Neutrophil (primary cell): ENCODE measurements around the gene OR2V2.
"Not testable (repeated sequence)": the region's sequence is repeated elsewhere in the genome, so short reads cannot be mapped to it uniquely, and the experiment has no call there.

ENCODE experiments used
- H3K27ac ChIP-seq: fragments of 200-600 bp; sonication (generic); 2 replicates; pipeline ENCODE4 v1.5.1; 2016; ENCODE audit warnings: mild to moderate bottlenecking, moderate library complexity
- H3K27me3 ChIP-seq: fragments of 200-600 bp; sonication (generic); 2 replicates; pipeline ENCODE4 v1.6.0; 2016; ENCODE audit warnings: mild to moderate bottlenecking
- H3K36me3 ChIP-seq: fragments of 200-600 bp; sonication (generic); 2 replicates; pipeline ENCODE4 v1.5.1; 2017
- H3K4me1 ChIP-seq, 2 experiments: fragments of 200-600 bp in 1 of 2; sonication (generic) in 1 of 2; 1 replicate in 1 of 2; 2 replicates in 1 of 2; pipeline versions ENCODE4 v1.5.1 to v1.6.1; 2013 to 2016; ENCODE audit warnings: low read depth in 1 of 2, low read length in 1 of 2, mild to moderate bottlenecking in 1 of 2, moderate library complexity in 1 of 2; ENCODE audit not compliant: control insufficient read depth in 1 of 2, insufficient read depth in 1 of 2
- H3K4me3 ChIP-seq, 2 experiments: fragments of 200-600 bp in 1 of 2; sonication (generic) in 1 of 2; 1 replicate in 1 of 2; 2 replicates in 1 of 2; pipeline ENCODE4 v1.5.1; 2013 to 2016; ENCODE audit warnings: low read depth in 1 of 2, low read length in 1 of 2, mild to moderate bottlenecking in 1 of 2, moderate library complexity in 1 of 2
- H3K9me3 ChIP-seq: fragments of 200-600 bp; sonication (generic); 2 replicates; pipeline ENCODE4 v1.5.1; 2016
- TF ChIP-seq, protein P1 (sequence below): fragments of 200-600 bp; sonication (generic); IDR thresholded peaks from 2 replicates; pipeline ENCODE4 v1.5.1; 2016; ENCODE audit warnings: antibody characterized with exemption

Gene OR2V2

DNA sequence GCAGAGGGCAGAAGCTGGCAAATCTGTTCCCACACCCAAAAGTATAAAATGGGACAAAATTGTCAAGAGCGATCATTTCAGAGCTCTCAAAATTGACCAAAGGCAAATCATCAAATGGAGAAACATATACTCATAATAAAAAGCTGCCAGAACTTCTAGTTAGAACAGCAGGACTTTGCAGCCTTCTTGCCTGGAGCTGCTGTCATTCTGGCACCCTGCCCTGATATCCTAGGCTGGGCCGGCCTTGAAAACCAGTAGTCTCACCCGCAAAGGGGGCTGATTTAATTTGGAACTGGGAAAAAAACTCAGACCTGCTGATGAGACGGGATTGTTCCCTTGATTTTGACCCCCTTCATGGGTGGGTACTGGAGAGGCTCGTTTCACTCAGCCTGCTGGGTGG lies 34.9 kb upstream of the OR2V2 start:
- Histone ChIP-seq H3K9me3 (no peaks in the 10 kb centered on the region), H3K27me3 (peaks cover 100% of the 10 kb centered on the region), H3K36me3 (no peaks in the 10 kb centered on the region), H3K4me1 (no peaks in the 10 kb centered on the region), H3K4me3 (no peak overlapping the region), H3K27ac (no peak overlapping the region)
- TF ChIP-seq, protein P1, sequence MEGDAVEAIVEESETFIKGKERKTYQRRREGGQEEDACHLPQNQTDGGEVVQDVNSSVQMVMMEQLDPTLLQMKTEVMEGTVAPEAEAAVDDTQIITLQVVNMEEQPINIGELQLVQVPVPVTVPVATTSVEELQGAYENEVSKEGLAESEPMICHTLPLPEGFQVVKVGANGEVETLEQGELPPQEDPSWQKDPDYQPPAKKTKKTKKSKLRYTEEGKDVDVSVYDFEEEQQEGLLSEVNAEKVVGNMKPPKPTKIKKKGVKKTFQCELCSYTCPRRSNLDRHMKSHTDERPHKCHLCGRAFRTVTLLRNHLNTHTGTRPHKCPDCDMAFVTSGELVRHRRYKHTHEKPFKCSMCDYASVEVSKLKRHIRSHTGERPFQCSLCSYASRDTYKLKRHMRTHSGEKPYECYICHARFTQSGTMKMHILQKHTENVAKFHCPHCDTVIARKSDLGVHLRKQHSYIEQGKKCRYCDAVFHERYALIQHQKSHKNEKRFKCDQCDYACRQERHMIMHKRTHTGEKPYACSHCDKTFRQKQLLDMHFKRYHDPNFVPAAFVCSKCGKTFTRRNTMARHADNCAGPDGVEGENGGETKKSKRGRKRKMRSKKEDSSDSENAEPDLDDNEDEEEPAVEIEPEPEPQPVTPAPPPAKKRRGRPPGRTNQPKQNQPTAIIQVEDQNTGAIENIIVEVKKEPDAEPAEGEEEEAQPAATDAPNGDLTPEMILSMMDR, result no peak

DNA sequence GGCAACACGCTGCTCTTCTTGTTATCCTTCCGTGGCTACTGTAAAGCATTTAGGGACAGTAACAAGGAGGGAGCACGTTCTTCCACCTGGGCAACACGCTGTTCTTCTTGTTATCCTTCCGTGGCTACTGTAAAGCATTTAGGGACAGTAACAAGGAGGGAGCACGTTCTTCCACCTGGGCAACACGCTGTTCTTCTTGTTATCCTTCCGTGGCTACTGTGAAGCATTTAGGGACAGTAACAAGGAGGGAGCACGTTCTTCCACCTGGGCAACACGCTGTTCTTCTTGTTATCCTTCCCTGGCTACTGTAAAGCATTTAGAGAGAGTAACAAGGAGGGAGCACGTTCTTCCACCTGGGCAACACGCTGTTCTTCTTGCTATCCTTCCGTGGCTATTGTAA lies 33.8 kb upstream of the OR2V2 start:
- H3K4me1 ChIP-seq, H3K27ac ChIP-seq, H3K9me3 ChIP-seq, H3K36me3 ChIP-seq, H3K4me3 ChIP-seq: not testable (repeated sequence)
- peaks cover 100% of the 10 kb centered on the region for H3K27me3 ChIP-seq

DNA sequence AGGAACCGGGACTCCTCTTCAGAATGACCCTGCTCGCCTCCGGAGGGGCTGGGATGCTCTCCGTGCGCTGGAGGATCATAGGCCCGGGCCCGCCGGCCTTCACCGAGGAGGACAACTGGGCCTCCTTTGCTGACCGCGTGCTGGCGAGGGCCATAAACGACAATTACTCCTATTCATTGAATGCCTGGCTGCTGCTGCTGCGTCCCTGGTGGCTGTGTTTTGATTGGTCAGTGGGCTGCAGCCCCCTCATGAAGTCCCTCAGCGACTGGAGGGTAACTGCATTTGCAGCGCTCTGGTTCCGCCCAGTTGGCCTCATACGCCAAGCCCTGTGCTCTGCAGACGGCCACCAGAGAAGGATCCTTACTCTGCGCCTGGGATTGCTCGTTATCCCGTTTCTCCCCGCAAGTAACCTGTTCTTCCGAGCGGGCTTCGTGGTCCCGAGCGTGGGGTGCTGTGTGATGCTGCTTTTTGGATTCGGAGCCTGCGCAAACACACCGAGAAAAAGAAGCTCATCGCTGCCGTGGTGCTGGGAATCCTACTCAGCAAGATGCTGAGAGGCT lies 33.0 kb upstream of the OR2V2 start:
- Histone ChIP-seq H3K4me3 (no peak overlapping the region), H3K36me3 (no peaks in the 10 kb centered on the region), H3K9me3 (no peaks in the 10 kb centered on the region), H3K4me1 (no peaks in the 10 kb centered on the region), H3K27ac (no peak overlapping the region), H3K27me3 (peaks cover 100% of the 10 kb centered on the region)
- TF ChIP-seq, protein P1, result no peak

DNA sequence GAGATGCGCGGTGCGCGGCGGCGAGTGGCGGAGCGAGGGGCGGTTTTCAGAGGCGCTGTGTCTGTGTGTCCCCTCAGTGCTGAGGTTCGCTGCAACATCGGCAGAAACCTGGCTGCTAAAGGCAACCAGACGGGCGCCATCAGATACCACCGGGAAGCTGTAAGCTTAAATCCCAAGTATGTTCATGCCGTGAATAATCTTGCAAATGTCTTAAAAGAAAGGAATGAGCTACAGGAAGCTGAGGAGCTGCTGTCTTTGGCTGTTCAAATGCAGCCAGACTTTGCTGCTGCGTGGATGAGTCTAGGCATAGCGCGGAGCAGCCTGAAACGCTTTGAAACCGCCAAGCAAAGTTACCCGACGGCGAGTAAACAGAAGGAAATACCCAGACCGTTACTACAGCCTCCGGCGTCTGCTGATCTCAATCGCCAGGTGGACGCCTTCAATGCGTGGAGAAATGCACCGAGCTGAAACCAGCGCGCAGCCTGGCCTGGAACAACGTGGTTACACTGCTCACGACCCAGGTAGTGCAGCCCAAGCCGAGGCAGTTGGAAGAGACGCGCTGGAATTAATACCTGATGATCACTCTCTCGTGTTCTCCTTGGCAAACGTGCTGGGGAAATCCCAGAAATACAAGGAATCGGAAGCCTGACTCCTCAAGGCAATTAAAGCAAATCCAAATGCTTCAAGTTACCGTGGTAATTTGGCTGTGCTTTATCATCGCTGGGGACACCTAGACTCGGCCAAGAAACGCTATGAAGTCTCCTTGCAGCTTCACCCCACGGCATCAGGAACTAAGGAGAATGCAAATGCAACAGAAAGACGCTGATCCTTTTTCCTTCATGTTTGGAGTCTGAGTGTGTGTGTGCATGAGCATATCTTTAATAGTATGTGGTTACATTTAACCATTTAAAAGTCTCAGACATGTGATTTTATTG lies 32.3 kb upstream of the OR2V2 start:
- Histone ChIP-seq H3K9me3 (no peaks in the 10 kb centered on the region), H3K4me1 (no peaks in the 10 kb centered on the region), H3K4me3 (no peak overlapping the region), H3K27me3 (peaks cover 99% of the 10 kb centered on the region), H3K27ac (no peak overlapping the region), H3K36me3 (no peaks in the 10 kb centered on the region)
- TF ChIP-seq, protein P1, result no peak

DNA sequence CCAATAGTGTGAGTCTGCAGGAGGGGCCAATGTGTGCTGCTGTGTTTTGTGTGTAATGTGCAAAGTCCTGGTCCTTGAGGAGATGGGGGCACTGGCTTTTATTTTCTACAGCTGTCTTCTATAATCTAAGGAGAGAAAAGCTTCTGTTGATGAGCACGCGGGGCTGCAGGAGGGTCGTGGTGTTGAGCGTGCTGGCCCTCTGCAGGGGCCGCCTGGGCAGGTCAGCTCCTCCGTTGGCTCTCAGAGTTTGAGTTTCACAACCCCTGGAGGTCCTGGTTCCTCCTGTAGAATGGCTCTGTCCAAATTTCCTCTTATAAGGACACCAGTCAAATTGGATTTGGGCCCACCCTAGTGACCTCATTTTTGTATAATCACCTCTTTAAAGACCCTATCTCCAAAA lies 29.0 kb upstream of the OR2V2 start:
- no peak overlapping the region for H3K27ac ChIP-seq
- H3K4me1 ChIP-seq, result peaks cover 0 to 7% of the 10 kb centered on the region in 2 experiments
- no peak overlapping the region for H3K4me3 ChIP-seq
- H3K27me3 ChIP-seq, result peaks cover 93% of the 10 kb centered on the region
- no peaks in the 10 kb centered on the region for H3K36me3 ChIP-seq
- TF ChIP-seq, protein P1, result no peak
- no peaks in the 10 kb centered on the region for H3K9me3 ChIP-seq

DNA sequence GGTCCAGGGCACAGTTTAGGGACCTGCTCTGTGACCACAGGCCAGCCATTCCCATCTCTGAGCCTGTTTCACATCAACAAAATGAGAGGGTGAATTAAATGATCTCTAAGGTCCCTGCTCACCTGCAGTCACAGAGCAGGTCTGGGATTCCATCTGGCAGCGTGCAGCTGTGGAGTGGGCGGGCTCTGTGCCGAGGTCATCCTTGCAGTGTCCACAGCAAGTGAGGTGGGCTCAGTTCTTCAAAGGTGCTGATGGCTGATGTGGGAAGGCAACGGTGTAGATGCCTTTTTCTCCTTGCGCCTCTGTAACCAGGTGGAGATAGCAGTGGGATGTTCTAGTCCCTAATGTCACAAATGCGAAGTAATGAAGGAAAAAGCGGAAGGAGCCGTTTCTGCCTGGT lies 28.3 kb upstream of the OR2V2 start:
- no peak overlapping the region for H3K4me3 ChIP-seq
- no peak overlapping the region for H3K27ac ChIP-seq
- H3K4me1 ChIP-seq, result peaks cover 0 to 7% of the 10 kb centered on the region in 2 experiments
- peaks cover 89% of the 10 kb centered on the region for H3K27me3 ChIP-seq
- TF ChIP-seq, protein P1, result no peak
- no peaks in the 10 kb centered on the region for H3K36me3 ChIP-seq
- no peaks in the 10 kb centered on the region for H3K9me3 ChIP-seq
